Left lung (tissue), 10 donors: ENCODE measurements around the gene OXCT1. TPM values are rescaled to one million over a fixed set of nuclear protein-coding genes. Genes with fewer than 3 reads are reported as not detected.
"Not testable (repeated sequence)": the region's sequence is repeated elsewhere in the genome, so short reads cannot be mapped to it uniquely, and the experiment has no call there.

ENCODE experiments used
- ATAC-seq: fragments of 200-7000 bp; cut with Tn5 transposase; one replicate; pipeline ENCODE4 v1.9.1; 2020; ENCODE audit warnings: moderate library complexity
- DNase-seq, 4 donors: peaks; one replicate each; pipeline ENCODE4 v3.0.0-alpha.2; 2013 to 2020
- H3K27ac ChIP-seq, 2 donors: fragments of 200-600 bp; sonication (generic) in 1 of 2; one replicate each; pipeline versions ENCODE4 v1.5.0 to v1.8.0; 2020 to 2021
- H3K27me3 ChIP-seq, 2 donors: fragments of 200-600 bp; sonication (generic) in 1 of 2; one replicate each; pipeline versions ENCODE4 v1.5.0 to v1.8.0; 2020 to 2021
- H3K36me3 ChIP-seq, 2 donors: fragments of 200-600 bp; sonication (generic) in 1 of 2; one replicate each; pipeline versions ENCODE4 v1.5.0 to v1.8.0; 2020 to 2021
- H3K4me1 ChIP-seq, 2 donors: fragments of 200-600 bp; one replicate each; pipeline ENCODE4 v1.8.0; 2021
- H3K4me3 ChIP-seq, 2 donors: fragments of 200-600 bp; sonication (generic) in 1 of 2; one replicate each; pipeline versions ENCODE4 v1.5.0 to v1.8.0; 2020 to 2021; ENCODE audit warnings: mild to moderate bottlenecking in 1 of 2
- H3K9me3 ChIP-seq, 2 donors: fragments of 200-600 bp; sonication (generic) in 1 of 2; one replicate each; pipeline versions ENCODE4 v1.5.0 to v1.8.0; 2020 to 2021
- intact Hi-C, 2 donors: fragments of 100-400 bp; cut with DNase I; formaldehyde crosslinking; loops; one replicate each; pipeline versions ENCODE4 v1.11.2 to v1.14.2; 2022
- polyA plus RNA-seq, 6 donors: library from polyadenylated mRNA; unstranded; fragments of 120-200 nt; gene quantifications; one replicate each; pipeline ENCODE4 v1.2.1, GENCODE V29; 2013; ENCODE audit not compliant: insufficient read length in 6 of 6
- total RNA-seq, 2 donors: library from RNA; stranded (reverse); fragmentation: NEBNext Ultra II Directional; extraction: Animal tissue kit (Norgen Biotek cat#: 25700); gene quantifications; one replicate each; pipeline ENCODE4 v1.2.1, GENCODE V29; 2021
- TF ChIP-seq, protein P1 (sequence below), 2 donors: fragments of 200-600 bp; sonication (generic) in 1 of 2; IDR thresholded peaks; one replicate each; pipeline versions ENCODE4 v1.5.0 to v1.8.0; 2021; ENCODE audit warnings: antibody characterized with exemption in 2 of 2
- donor health status: DM: no; HTN: yes; CAD: no.
- donor health status: DM: no; HTN: no; CAD: no.

OXCT1 gene
- total and polyA plus RNA-seq, 8 donors: 20.5 to 27.3 (median 23.4) TPM

DNA sequence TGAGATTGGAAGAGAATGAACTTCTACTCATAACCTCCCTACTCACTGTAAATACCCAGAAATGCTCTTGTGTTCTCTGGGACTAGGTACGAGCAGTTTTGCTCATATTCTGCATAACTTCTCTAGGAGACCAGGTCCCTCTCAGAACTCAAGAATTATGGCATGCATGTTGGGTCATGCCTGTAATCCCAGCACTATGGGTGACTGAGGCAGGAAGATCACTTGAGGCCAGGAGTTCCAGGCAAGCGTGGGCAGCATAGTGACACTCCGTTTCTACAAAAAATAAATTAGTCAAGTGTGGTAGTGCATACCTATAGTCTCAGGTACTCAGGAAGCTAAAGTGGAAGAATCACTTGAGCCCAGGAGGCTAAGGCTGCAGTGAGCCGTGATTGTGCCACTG is 141.9 kb downstream of the OXCT1 start:
- Histone ChIP-seq H3K9me3 (no peaks in the 10 kb centered on the region), H3K36me3 (no peaks in the 10 kb centered on the region), H3K4me1 (no peaks in the 10 kb centered on the region), H3K27ac (no peak overlapping the region), H3K4me3 (no peak overlapping the region), H3K27me3 (no peaks in the 10 kb centered on the region)
- ATAC-seq: no peak
- TF ChIP-seq, protein P1, sequence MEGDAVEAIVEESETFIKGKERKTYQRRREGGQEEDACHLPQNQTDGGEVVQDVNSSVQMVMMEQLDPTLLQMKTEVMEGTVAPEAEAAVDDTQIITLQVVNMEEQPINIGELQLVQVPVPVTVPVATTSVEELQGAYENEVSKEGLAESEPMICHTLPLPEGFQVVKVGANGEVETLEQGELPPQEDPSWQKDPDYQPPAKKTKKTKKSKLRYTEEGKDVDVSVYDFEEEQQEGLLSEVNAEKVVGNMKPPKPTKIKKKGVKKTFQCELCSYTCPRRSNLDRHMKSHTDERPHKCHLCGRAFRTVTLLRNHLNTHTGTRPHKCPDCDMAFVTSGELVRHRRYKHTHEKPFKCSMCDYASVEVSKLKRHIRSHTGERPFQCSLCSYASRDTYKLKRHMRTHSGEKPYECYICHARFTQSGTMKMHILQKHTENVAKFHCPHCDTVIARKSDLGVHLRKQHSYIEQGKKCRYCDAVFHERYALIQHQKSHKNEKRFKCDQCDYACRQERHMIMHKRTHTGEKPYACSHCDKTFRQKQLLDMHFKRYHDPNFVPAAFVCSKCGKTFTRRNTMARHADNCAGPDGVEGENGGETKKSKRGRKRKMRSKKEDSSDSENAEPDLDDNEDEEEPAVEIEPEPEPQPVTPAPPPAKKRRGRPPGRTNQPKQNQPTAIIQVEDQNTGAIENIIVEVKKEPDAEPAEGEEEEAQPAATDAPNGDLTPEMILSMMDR (IDR thresholded peaks at IDR 0.05): no peak
- DNase-seq: no peak
- intact Hi-C loops: loop anchor here in 1 of 2 donors (10.0 kb wide), 1 partner anchor 117 kb away; no protein-coding TSS in a partner anchor

DNA sequence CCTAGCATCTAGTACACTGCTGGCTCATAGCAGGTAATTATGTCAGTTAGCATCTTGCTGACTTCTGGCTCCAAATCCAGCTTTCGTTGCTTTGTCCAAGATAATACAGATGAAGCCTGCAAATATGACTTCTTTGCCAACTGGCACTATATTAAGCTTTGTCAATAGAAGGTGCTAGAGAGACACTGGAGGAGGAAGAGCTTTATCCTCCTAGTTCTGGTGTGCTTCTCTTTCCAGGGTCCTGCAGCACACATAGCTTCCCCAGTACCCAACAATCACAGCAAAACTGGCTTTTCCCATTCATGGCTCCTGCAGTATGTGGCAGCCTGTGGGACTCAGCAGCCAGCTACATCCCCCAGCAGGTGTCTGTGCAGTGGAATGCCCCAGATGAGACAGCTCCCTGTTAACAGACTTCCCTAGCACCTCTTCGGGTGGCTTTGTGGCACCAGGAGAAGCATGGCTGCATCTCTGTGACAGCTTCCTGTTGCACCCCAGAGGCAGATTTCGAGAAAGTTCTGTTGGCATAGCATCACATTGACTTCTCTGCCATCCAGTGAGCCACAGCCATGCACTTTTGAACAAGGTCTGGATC is 147.8 kb downstream of the OXCT1 start:
- Histone ChIP-seq H3K4me3 (no peak overlapping the region), H3K36me3 (no peaks in the 10 kb centered on the region), H3K27me3 (no peaks in the 10 kb centered on the region), H3K4me1 (no peaks in the 10 kb centered on the region), H3K27ac (no peak overlapping the region), H3K9me3 (no peaks in the 10 kb centered on the region)
- DNase-seq (no peak), ATAC-seq (no peak)
- TF ChIP-seq, protein P1 (IDR thresholded peaks at IDR 0.05): no peak
- intact Hi-C loops: loop anchor here in 1 of 2 donors (10.0 kb wide), 1 partner anchor 122 kb away; no protein-coding TSS in a partner anchor

DNA sequence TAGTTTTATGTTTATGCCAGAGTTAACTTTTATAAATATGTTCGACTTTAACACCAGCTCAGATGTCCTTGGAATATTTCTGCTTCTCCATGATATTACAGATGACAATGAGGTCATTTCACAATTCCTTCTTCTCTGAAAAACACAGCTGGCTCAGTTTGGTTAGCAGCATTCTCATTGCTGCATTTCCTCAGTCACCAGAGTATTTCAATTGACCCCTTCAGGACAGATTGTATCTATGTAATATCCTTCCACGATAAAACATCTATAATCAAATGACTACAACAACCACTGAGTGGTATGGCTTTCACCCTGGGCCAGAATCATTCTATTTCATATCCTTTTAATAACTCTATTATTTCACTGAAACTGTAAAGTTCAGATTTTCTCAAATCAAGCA is 148.7 kb downstream of the OXCT1 start:
- ATAC-seq (no peak), DNase-seq (peak in 1 of 4 donors; percentile 26)
- Histone ChIP-seq H3K4me3 (no peak overlapping the region), H3K9me3 (no peaks in the 10 kb centered on the region), H3K4me1 (no peaks in the 10 kb centered on the region), H3K27ac (no peak overlapping the region), H3K27me3 (no peaks in the 10 kb centered on the region), H3K36me3 (no peaks in the 10 kb centered on the region)
- TF ChIP-seq, protein P1 (IDR thresholded peaks at IDR 0.05): no peak
- intact Hi-C loops: loop anchor here in 1 of 2 donors (10.0 kb wide), 1 partner anchor 123 kb away; no protein-coding TSS in a partner anchor

DNA sequence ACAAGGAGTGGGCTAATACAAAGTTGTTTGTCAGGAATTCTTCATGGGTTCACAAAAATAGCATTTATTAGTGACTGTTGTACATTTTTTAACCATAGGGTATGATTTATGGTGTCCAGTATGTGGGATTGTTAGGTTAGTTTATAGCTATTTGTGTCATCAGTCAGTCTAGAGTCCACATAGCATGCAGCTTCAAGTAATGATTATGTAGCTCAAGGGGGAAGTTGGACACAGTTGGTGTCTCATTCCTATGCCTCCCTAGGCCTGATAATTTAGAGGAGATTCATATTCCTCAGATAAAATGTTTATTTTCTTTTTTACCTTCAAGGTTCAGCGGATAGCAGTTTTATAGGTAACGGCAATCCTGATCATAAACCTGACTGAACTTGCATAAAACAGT is 153.8 kb downstream of the OXCT1 start:
- no peak overlapping the region for H3K4me3 ChIP-seq
- intact Hi-C loops: no loop called here
- H3K4me1 ChIP-seq: no peaks in the 10 kb centered on the region
- ATAC-seq (no peak), DNase-seq (no peak)
- no peak overlapping the region for H3K27ac ChIP-seq
- no peaks in the 10 kb centered on the region for H3K9me3 ChIP-seq
- no peaks in the 10 kb centered on the region for H3K27me3 ChIP-seq
- TF ChIP-seq, protein P1 (IDR thresholded peaks at IDR 0.05): no peak
- H3K36me3 ChIP-seq: no peaks in the 10 kb centered on the region

DNA sequence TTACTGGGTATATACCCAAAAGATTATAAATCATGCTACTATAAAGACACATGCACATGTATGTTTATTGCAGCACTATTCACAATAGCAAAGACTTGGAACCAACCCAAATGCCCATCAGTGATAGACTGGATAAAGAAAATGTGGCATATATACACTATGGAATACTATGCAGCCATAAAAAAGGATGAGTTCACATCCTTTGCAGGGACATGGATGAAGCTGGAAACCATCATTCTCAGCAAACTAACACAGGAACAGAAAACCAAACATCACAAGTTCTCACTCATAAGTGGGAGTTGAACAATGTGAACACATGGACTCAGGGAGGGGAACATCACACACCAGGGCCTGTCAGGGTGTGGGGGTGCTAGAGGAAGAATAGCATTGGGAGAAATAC is 155.8 kb downstream of the OXCT1 start:
- H3K4me3 ChIP-seq, intact Hi-C loops, H3K4me1 ChIP-seq, H3K36me3 ChIP-seq, H3K9me3 ChIP-seq, H3K27me3 ChIP-seq, DNase-seq, ATAC-seq, H3K27ac ChIP-seq: not testable (repeated sequence)

DNA sequence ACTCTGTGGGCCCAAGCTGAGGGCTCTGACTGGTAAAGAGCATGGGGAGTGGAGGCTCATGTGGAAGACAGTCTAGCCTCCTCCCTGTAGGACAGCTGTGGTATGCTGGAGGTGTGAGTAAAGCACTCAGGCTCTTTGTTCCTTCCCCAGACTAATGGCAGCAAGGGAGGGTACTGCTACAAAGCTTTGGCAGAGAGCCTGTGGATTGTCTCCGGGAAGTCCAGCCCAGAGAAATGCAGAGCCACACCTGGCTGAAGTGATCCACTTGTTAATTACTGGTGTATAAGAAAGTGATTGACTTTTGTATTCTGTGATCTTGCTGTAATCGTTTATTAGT is 161.7 kb downstream of the OXCT1 start:
- Histone ChIP-seq H3K27ac (no peak overlapping the region), H3K9me3 (peaks cover 0 to 9% of the 10 kb centered on the region in 2 donors), H3K4me1 (no peaks in the 10 kb centered on the region), H3K4me3 (no peak overlapping the region), H3K36me3 (no peaks in the 10 kb centered on the region), H3K27me3 (no peaks in the 10 kb centered on the region)
- ATAC-seq (no peak), DNase-seq (no peak)
- intact Hi-C loops: no loop called here
- TF ChIP-seq, protein P1 (IDR thresholded peaks at IDR 0.05): no peak
